ENCODE results near the gene SCGN. TPM values are rescaled to one million over a fixed set of nuclear protein-coding genes. Genes with fewer than 3 reads are reported as not detected.

SCGN gene
- total RNA-seq, 1 donor from 2014 or later: 1.6 TPM

DNA sequence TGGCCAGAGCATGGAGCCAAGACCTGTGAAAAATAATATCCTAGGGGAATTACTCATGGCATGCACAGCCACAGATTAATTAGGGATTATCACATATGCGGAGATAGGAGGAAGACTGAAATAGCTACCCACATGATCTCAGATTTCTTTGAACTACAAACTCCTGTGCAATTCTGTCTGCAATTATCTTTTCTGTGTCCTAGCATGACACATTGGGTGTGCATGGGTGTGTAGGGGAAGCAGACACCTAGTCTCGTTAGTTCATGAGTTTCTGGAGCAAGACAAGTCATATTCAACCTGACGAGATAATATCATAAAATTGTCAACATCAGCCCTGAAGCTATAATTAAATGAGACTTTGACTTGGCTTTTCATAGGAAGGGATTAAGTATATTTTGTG, 98.9 kb downstream of the SCGN start:
- no peaks in the 10 kb centered on the region for H3K9me3 ChIP-seq (replicated peaks)

More for the DNA sequence above, 98.9 kb downstream of the SCGN start:
- Histone ChIP-seq H3K27ac (replicated peaks) (no peak overlapping the region), H3K4me3 (no peak overlapping the region), H3K36me3 (no peaks in the 10 kb centered on the region), H3K4me1 (no peaks in the 10 kb centered on the region), H3K27me3 (ENCODE audit: low read depth) (no peaks in the 10 kb centered on the region)
- intact Hi-C loops (cut with micrococcal nuclease): no loop called here
- TF ChIP-seq, protein P1, sequence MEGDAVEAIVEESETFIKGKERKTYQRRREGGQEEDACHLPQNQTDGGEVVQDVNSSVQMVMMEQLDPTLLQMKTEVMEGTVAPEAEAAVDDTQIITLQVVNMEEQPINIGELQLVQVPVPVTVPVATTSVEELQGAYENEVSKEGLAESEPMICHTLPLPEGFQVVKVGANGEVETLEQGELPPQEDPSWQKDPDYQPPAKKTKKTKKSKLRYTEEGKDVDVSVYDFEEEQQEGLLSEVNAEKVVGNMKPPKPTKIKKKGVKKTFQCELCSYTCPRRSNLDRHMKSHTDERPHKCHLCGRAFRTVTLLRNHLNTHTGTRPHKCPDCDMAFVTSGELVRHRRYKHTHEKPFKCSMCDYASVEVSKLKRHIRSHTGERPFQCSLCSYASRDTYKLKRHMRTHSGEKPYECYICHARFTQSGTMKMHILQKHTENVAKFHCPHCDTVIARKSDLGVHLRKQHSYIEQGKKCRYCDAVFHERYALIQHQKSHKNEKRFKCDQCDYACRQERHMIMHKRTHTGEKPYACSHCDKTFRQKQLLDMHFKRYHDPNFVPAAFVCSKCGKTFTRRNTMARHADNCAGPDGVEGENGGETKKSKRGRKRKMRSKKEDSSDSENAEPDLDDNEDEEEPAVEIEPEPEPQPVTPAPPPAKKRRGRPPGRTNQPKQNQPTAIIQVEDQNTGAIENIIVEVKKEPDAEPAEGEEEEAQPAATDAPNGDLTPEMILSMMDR (IDR thresholded peaks at IDR 0.05; ENCODE audit: borderline replicate concordance): no peak
- DNase-seq: no peak

Other genes with a start within 250 kb of the SCGN start
- gene SLC17A4, start 102.5 kb downstream of the SCGN start, total RNA-seq: not detected
- gene SLC17A1, start 179.8 kb downstream of the SCGN start, total RNA-seq: not detected
- not detected for gene SLC17A3, start 222.0 kb downstream of the SCGN start, total RNA-seq

Data from left ventricle myocardium inferior (tissue), 1 donor.